Lower leg skin (tissue), 3 donors: ENCODE data around the gene MEIKIN.

ENCODE experiments used
- CTCF ChIP-seq, 3 donors: fragments of 450-650 bp; IDR thresholded peaks; one replicate each; pipeline ENCODE4 v1.5.1; 2016; ENCODE audit warnings: antibody characterized with exemption in 3 of 3, mild to moderate bottlenecking in 3 of 3, moderate library complexity in 2 of 3
- POLR2A ChIP-seq, 2 donors: fragments of 450-650 bp; IDR thresholded peaks; one replicate each; pipeline ENCODE4 v1.6.1; 2016 to 2017; ENCODE audit warnings: antibody characterized with exemption in 2 of 2, mild to moderate bottlenecking in 1 of 2, moderate library complexity in 1 of 2

- TF ChIP-seq POLR2A (IDR thresholded peaks at IDR 0.05) (no peak), CTCF (IDR thresholded peaks at IDR 0.05) (no peak)
Measured at GRCh38 chr5:131766689-131767088, 178.8 kb downstream of the MEIKIN start.
